H1 (cell line): Measurements from ENCODE around the gene ARHGAP15. TPM values are rescaled to one million over a fixed set of nuclear protein-coding genes. Genes with fewer than 3 reads are reported as not detected.

ENCODE experiments used
- CHD7 ChIP-seq: fragments of 300-600 bp; sonication (generic); IDR thresholded peaks from 2 replicates; pipeline ENCODE4 v1.7.1; 2012; ENCODE audit warnings: low read length, moderate library complexity, mild to moderate bottlenecking, inconsistent platforms; ENCODE audit not compliant: insufficient replicate concordance
- EZH2 ChIP-seq: fragments of 200-600 bp; sonication (generic); IDR thresholded peaks from 2 replicates; pipeline ENCODE4 v1.7.1; 2012; ENCODE audit warnings: low read depth, mild to moderate bottlenecking, moderate library complexity, low read length, inconsistent platforms; ENCODE audit not compliant: severe bottlenecking
- JUND ChIP-seq: IDR thresholded peaks from 2 replicates; pipeline ENCODE4 v1.6.1; 2011; ENCODE audit warnings: mild to moderate bottlenecking, improper control_type of control experiment, low read length
- RNF2 ChIP-seq: fragments of 200-900, 300-1000 bp; sonication (generic); IDR thresholded peaks from 2 replicates; pipeline ENCODE4 v1.7.1; 2016; ENCODE audit warnings: borderline replicate concordance, low read depth, mild to moderate bottlenecking, antibody characterized with exemption, low read length; ENCODE audit not compliant: poor library complexity, severe bottlenecking; ENCODE audit errors: missing control alignments
- SIRT6 ChIP-seq: IDR thresholded peaks from one replicate; pipeline ENCODE4 v1.7.1; 2012; ENCODE audit warnings: low read length, inconsistent platforms
- SIX5 ChIP-seq: IDR thresholded peaks from 2 replicates; pipeline ENCODE4 v1.6.1; 2011; ENCODE audit warnings: mild to moderate bottlenecking, low read depth, low read length
- SUZ12 ChIP-seq: fragments of 200-600 bp; sonication (generic); IDR thresholded peaks from 2 replicates; pipeline ENCODE4 v1.6.1; 2012; ENCODE audit warnings: mild to moderate bottlenecking, inconsistent platforms, low read length, moderate library complexity, mixed read lengths
- TEAD4 ChIP-seq: IDR thresholded peaks from 2 replicates; pipeline ENCODE4 v1.6.1; 2012; ENCODE audit warnings: low read depth, low read length, inconsistent platforms, mixed read lengths
- polyA plus RNA-seq, 7 experiments: library from polyadenylated mRNA; depleted of rRNA in 3 of 7; stranded (reverse) in 5 of 7; unstranded in 2 of 7; fragments of >200 nt in 5 of 7; fragments of 200-250 nt in 2 of 7; gene quantifications; 1 replicate in 5 of 7; 2 replicates in 1 of 7; 4 replicates in 1 of 7; pipeline versions ENCODE4 v1.2.1 to v1.2.3, GENCODE V29; 2011 to 2013; ENCODE audit warnings: missing spikeins in 2 of 7, mixed read lengths in 2 of 7
- total RNA-seq: library from RNA; stranded (reverse); fragmentation: NEBNext Ultra II Directional; extraction: Animal tissue kit (Norgen Biotek cat#: 25700); gene quantifications from 2 replicates; pipeline ENCODE4 v1.2.1, GENCODE V29; 2021

The ARHGAP15 gene
- total and polyA plus RNA-seq, 2 of the 8 experiments (the other 6 are each of a cell fraction or from before 2014, with no cell fraction given): not detected

- TF ChIP-seq CHD7: no peak
- TF ChIP-seq RNF2: no peak
- no peak for TF ChIP-seq TEAD4
- TF ChIP-seq SIRT6: no peak
- TF ChIP-seq JUND: no peak
- TF ChIP-seq EZH2: no peak
- no peak for TF ChIP-seq SIX5
- no peak for TF ChIP-seq SUZ12
Observed at GRCh38 chr2:143754742-143755141, 625.5 kb downstream of the ARHGAP15 start (continued).
